HCT116 (cell line): Measurements from ENCODE around the gene LINGO4. TPM values are rescaled to one million over a fixed set of nuclear protein-coding genes. Genes with fewer than 3 reads are reported as not detected.

ENCODE experiments used
- ATAC-seq: fragments of 200-7000 bp; cut with Tn5 transposase; 2 replicates; pipeline ENCODE4 v1.9.1; 2020; ENCODE audit warnings: mild to moderate bottlenecking, moderate library complexity
- BruUV-seq: library from RNA; stranded (reverse); fragments of 400-500 nt; replicated peaks from 2 replicates; lab custom pipeline; 2021; lab: Mats Ljungman, UMichigan
- CTCF ChIA-PET: fragments of 300-600 bp; sonication (Branson Sonifier 250); formaldehyde crosslinking; loops from one replicate; lab custom pipeline; 2021; ENCODE audit warnings: antibody characterized with exemption; lab: Charles Lee
- POLR2A ChIA-PET: fragments of 300-600, 350-600 bp; sonication (Branson Sonifier 250); formaldehyde crosslinking; loops from one replicate; lab custom pipeline; 2021; ENCODE audit warnings: antibody characterized with exemption; lab: Charles Lee
- RAD21 ChIA-PET, 2 experiments: fragments of 300-600 bp; sonication (Branson Sonifier 250); formaldehyde crosslinking; loops; one replicate each; lab custom pipeline; 2023; ENCODE audit warnings: low total read pairs in 2 of 2; ENCODE audit not compliant: uncharacterized antibody in 2 of 2, unreplicated experiment in 2 of 2, low non-redundant PET in 1 of 2; lab: Charles Lee
- DNase-seq: peaks from one replicate; pipeline ENCODE4 v3.0.0-alpha.2; 2010; ENCODE audit warnings: low read depth, low spot score
- H2AFZ ChIP-seq: fragments of 200-600 bp; shearing (Covaris generic), sonication (generic); 2 replicates; pipeline ENCODE4 v1.6.1; 2017; ENCODE audit warnings: low read depth, mixed run types, mixed read lengths, antibody characterized with exemption, low read length; ENCODE audit not compliant: poor library complexity, severe bottlenecking
- H3K27ac ChIP-seq: 2 replicates; pipeline ENCODE4 v1.5.1; 2012; ENCODE audit warnings: low read depth, low read length
- H3K27me3 ChIP-seq: fragments of 200-600 bp; sonication (generic); 2 replicates; pipeline ENCODE4 v1.6.1; 2016; ENCODE audit warnings: mixed run types, low read length, mixed read lengths; ENCODE audit not compliant: insufficient read depth
- H3K36me3 ChIP-seq, 2 experiments: fragments of 200-500 bp in 1 of 2; fragments of 200-600 bp in 1 of 2; sonication (Bioruptor generic) in 1 of 2; sonication (generic) in 1 of 2; 2 replicates each; pipeline versions ENCODE4 v1.5.1 to v1.6.1; 2014 to 2016; ENCODE audit warnings: low read length in 2 of 2, inconsistent platforms in 1 of 2, mixed read lengths in 1 of 2, mixed run types in 1 of 2; ENCODE audit not compliant: insufficient read depth in 2 of 2, control insufficient read depth in 1 of 2
- H3K4me1 ChIP-seq, 2 experiments: fragments of 200-600 bp in 1 of 2; sonication (generic) in 1 of 2; 2 replicates each; pipeline versions ENCODE4 v1.5.1 to v1.6.1; 2012 to 2017; ENCODE audit warnings: low read length in 2 of 2, inconsistent platforms in 1 of 2, mild to moderate bottlenecking in 1 of 2, mixed read lengths in 1 of 2, mixed run types in 1 of 2, moderate library complexity in 1 of 2; ENCODE audit not compliant: insufficient read depth in 2 of 2, control insufficient read depth in 1 of 2
- H3K4me2 ChIP-seq: fragments of 200-600 bp; sonication (generic); 2 replicates; pipeline ENCODE4 v1.6.1; 2017; ENCODE audit warnings: mixed run types, low read length, mixed read lengths
- H3K4me3 ChIP-seq, 2 experiments: fragments of 200-600 bp in 1 of 2; sonication (generic) in 1 of 2; replicated peaks in 1 of 2; 2 replicates each; pipeline ENCODE4 v1.5.1; 2011 to 2016; ENCODE audit warnings: low read length in 2 of 2, control low read depth in 1 of 2, low read depth in 1 of 2, mild to moderate bottlenecking in 1 of 2, mixed read lengths in 1 of 2, mixed run types in 1 of 2
- H3K79me2 ChIP-seq: fragments of 200-600 bp; sonication (generic); 2 replicates; pipeline ENCODE4 v1.6.1; 2017; ENCODE audit warnings: mild to moderate bottlenecking, mixed run types, low read length, moderate library complexity, mixed read lengths; ENCODE audit not compliant: insufficient read depth
- H3K9ac ChIP-seq: fragments of 200-600 bp; sonication (generic); 2 replicates; pipeline ENCODE4 v1.6.1; 2016; ENCODE audit warnings: low read length, mixed read lengths
- H3K9me2 ChIP-seq: fragments of 200-600 bp; sonication (generic), shearing (Covaris generic); 2 replicates; pipeline ENCODE4 v1.6.1; 2017; ENCODE audit warnings: mixed run types, mild to moderate bottlenecking, moderate library complexity; ENCODE audit not compliant: insufficient read depth
- H3K9me3 ChIP-seq, 2 experiments: fragments of 200-500 bp in 1 of 2; fragments of 200-600 bp in 1 of 2; sonication (Bioruptor generic) in 1 of 2; sonication (generic) in 1 of 2; 2 replicates each; pipeline ENCODE4 v1.6.1; 2014 to 2017; ENCODE audit warnings: low read length in 2 of 2, mixed read lengths in 2 of 2, inconsistent platforms in 1 of 2, low read depth in 1 of 2, mild to moderate bottlenecking in 1 of 2, mixed run types in 1 of 2, moderate library complexity in 1 of 2; ENCODE audit not compliant: control insufficient read depth in 1 of 2, insufficient read depth in 1 of 2
- H4K20me1 ChIP-seq: fragments of 200-600 bp; sonication (generic), shearing (Covaris generic); 2 replicates; pipeline ENCODE4 v1.6.1; 2017; ENCODE audit warnings: mixed run types, mild to moderate bottlenecking, moderate library complexity; ENCODE audit not compliant: insufficient read depth
- CBX3 ChIP-seq: IDR thresholded peaks from 2 replicates; pipeline ENCODE4 v1.6.1; 2012; ENCODE audit warnings: low read depth
- CEBPB ChIP-seq: IDR thresholded peaks from 2 replicates; pipeline ENCODE4 v1.6.1; 2012; ENCODE audit warnings: low read depth
- CTCF ChIP-seq, 3 experiments: fragments of 200-600 bp in 1 of 3; sonication (generic) in 1 of 3; IDR thresholded peaks in 2 of 3; conservative IDR thresholded peaks in 1 of 3; 2 replicates each; pipeline ENCODE4 v1.5.1; 2012 to 2017; ENCODE audit warnings: low read depth in 2 of 3, low read length in 2 of 3, antibody characterized with exemption in 1 of 3, borderline replicate concordance in 1 of 3, control low read depth in 1 of 3, mild to moderate bottlenecking in 1 of 3, mixed read lengths in 1 of 3, mixed run types in 1 of 3, moderate library complexity in 1 of 3; ENCODE audit not compliant: insufficient read depth in 1 of 3
- EGR1 ChIP-seq: IDR thresholded peaks from 2 replicates; pipeline ENCODE4 v1.6.1; 2012; ENCODE audit warnings: low read depth
- EZH2phosphoT487 ChIP-seq: fragments of 200-600 bp; IDR thresholded peaks from 2 replicates; pipeline ENCODE4 v1.6.1; 2018; ENCODE audit warnings: antibody characterized with exemption, borderline replicate concordance
- FOSL1 ChIP-seq: IDR thresholded peaks from 2 replicates; pipeline ENCODE4 v1.6.1; 2012; ENCODE audit warnings: low read depth
- JUND ChIP-seq: IDR thresholded peaks from 2 replicates; pipeline ENCODE4 v1.6.1; 2012
- SRF ChIP-seq: IDR thresholded peaks from 2 replicates; pipeline ENCODE4 v1.6.1; 2012; ENCODE audit warnings: low read depth
- ZFX ChIP-seq: fragments of 450-650 bp; IDR thresholded peaks from 2 replicates; pipeline ENCODE4 v1.6.1; 2017
- intact Hi-C: fragments of 100-400 bp; cut with micrococcal nuclease; formaldehyde crosslinking; loops from 2 replicates; pipeline ENCODE4 v1.10.0; 2022
- total RNA-seq: library from RNA; stranded (reverse); gene quantifications from one replicate; pipeline ENCODE4 v1.2.1, GENCODE V29; 2021; ENCODE audit not compliant: unreplicated experiment

Gene LINGO4
- total RNA-seq, 1 experiment from 2014 or later = not detected

GRCh38 chr1:151814971-151815545 is 9.8 kb upstream of the LINGO4 start:
- no peak overlapping the region for H3K4me2 ChIP-seq
- no peak overlapping the region for H3K27ac ChIP-seq
- no peaks in the 10 kb centered on the region; a peak in 1 of 4 replicates for H3K4me1 ChIP-seq
- H3K9ac ChIP-seq = no peak overlapping the region
- no peaks in the 10 kb centered on the region for H3K9me2 ChIP-seq
- no peaks in the 10 kb centered on the region for H3K36me3 ChIP-seq
- DNase-seq = no peak
- BruUV-seq = no TSS peak
- RAD21 ChIA-PET = no interaction called here
- no peaks in the 10 kb centered on the region for H3K9me3 ChIP-seq
- POLR2A ChIA-PET = no interaction called here
- CTCF ChIA-PET = no interaction called here
- H3K79me2 ChIP-seq = no peaks in the 10 kb centered on the region
- H4K20me1 ChIP-seq = no peaks in the 10 kb centered on the region
- H2AFZ ChIP-seq = no peak overlapping the region
- no peak for ATAC-seq
- intact Hi-C loops = no loop called here
- no peak for TF ChIP-seq JUND
- TF ChIP-seq CBX3 = no peak
- no peak for TF ChIP-seq FOSL1
- no peak overlapping the region for H3K4me3 ChIP-seq
- no peaks in the 10 kb centered on the region for H3K27me3 ChIP-seq

DNA sequence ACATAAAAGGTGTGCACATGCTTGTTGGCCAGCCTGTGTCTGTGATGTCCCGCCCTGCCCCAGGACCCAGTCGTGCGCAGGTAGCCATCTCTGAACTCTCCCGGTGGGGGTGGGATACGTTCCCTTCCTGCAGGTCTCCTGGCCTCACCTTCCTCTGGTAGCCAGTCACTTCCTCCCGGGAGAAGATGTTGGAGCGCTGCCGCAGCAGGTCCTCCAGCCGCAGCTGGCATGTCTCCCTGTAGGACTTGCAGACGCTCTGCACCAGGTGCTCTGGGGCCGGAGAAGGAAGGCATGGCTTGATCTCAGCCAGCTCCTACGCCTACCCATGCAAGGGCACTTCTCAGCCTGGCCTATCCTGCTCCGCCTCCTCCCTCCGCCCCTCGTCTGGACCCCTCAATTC is 9.2 kb upstream of the LINGO4 start:
- ChIA-PET CTCF (no interaction called here), RAD21 (no interaction called here), POLR2A (no interaction called here)
- ATAC-seq = no peak
- Histone ChIP-seq H4K20me1 (no peaks in the 10 kb centered on the region), H3K4me2 (no peak overlapping the region), H3K79me2 (no peaks in the 10 kb centered on the region), H2AFZ (no peak overlapping the region), H3K36me3 (no peaks in the 10 kb centered on the region), H3K9ac (no peak overlapping the region), H3K4me3 (no peak overlapping the region), H3K27me3 (no peaks in the 10 kb centered on the region), H3K27ac (no peak overlapping the region), H3K4me1 (no peaks in the 10 kb centered on the region), H3K9me3 (no peaks in the 10 kb centered on the region), H3K9me2 (no peaks in the 10 kb centered on the region)
- no peak for DNase-seq
- intact Hi-C loops = no loop called here
- TF ChIP-seq CEBPB (no peak), EZH2phosphoT487 (no peak), CTCF (IDR thresholded peaks at IDR 0.05 in 2 of 3, conservative IDR thresholded peaks at IDR 0.05 in 1 of 3; ENCODE audit: borderline replicate concordance in 1 of 3, insufficient read depth in 1 of 3, low read depth in 2 of 3, low read length in 2 of 3) (no peak), SRF (no peak), EGR1 (no peak), ZFX (no peak)
- BruUV-seq = no TSS peak
